ENCODE data around the gene STX1B.

Gene STX1B

GRCh38 chr16:30966033-30966619 lies 44.3 kb downstream of the STX1B start:
- Histone ChIP-seq H3K27me3 (replicated peaks; ENCODE audit: control insufficient read depth, insufficient read depth, low read length, poor library complexity, severe bottlenecking) (no peaks in the 10 kb centered on the region), H3K9me3 (ENCODE audit: control insufficient read depth, low read length) (no peaks in the 10 kb centered on the region), H3K27ac (ENCODE audit: insufficient read depth, low read length, poor library complexity, severe bottlenecking) (no peak overlapping the region), H3K4me1 (ENCODE audit: control insufficient read depth, insufficient read depth, low read length, poor library complexity, severe bottlenecking) (no peaks in the 10 kb centered on the region), H3K36me3 (ENCODE audit: control insufficient read depth, insufficient read depth, low read length) (peaks cover 75% of the 10 kb centered on the region), H3K4me3 (ENCODE audit: insufficient read depth, low read depth, low read length, poor library complexity, severe bottlenecking) (no peak overlapping the region)
- DNase-seq: no peak

- peaks cover 75% of the 10 kb centered on the region for H3K36me3 ChIP-seq (ENCODE audit: control insufficient read depth, insufficient read depth, low read length)
Observed at GRCh38 chr16:30965436-30965835, 45.0 kb downstream of the STX1B start.

GRCh38 chr16:30964574-30965226 lies 45.7 kb downstream of the STX1B start:
- Histone ChIP-seq H3K27ac (ENCODE audit: insufficient read depth, low read length, poor library complexity, severe bottlenecking) (no peak overlapping the region), H3K4me3 (ENCODE audit: insufficient read depth, low read depth, low read length, poor library complexity, severe bottlenecking) (no peak overlapping the region), H3K4me1 (ENCODE audit: control insufficient read depth, insufficient read depth, low read length, poor library complexity, severe bottlenecking) (no peaks in the 10 kb centered on the region), H3K9me3 (ENCODE audit: control insufficient read depth, low read length) (no peaks in the 10 kb centered on the region), H3K27me3 (replicated peaks; ENCODE audit: control insufficient read depth, insufficient read depth, low read length, poor library complexity, severe bottlenecking) (no peaks in the 10 kb centered on the region), H3K36me3 (ENCODE audit: control insufficient read depth, insufficient read depth, low read length) (peaks cover 78% of the 10 kb centered on the region)
- DNase-seq: no peak

More at GRCh38 chr16:30965436-30965835, 45.0 kb downstream of the STX1B start:
- no peaks in the 10 kb centered on the region for H3K4me1 ChIP-seq (ENCODE audit: control insufficient read depth, insufficient read depth, low read length, poor library complexity, severe bottlenecking)
- no peaks in the 10 kb centered on the region for H3K9me3 ChIP-seq (ENCODE audit: control insufficient read depth, low read length)
- H3K27ac ChIP-seq (ENCODE audit: insufficient read depth, low read length, poor library complexity, severe bottlenecking): no peak overlapping the region
- DNase-seq: no peak
- H3K4me3 ChIP-seq (ENCODE audit: insufficient read depth, low read depth, low read length, poor library complexity, severe bottlenecking): no peak overlapping the region
- H3K27me3 ChIP-seq (replicated peaks; ENCODE audit: control insufficient read depth, insufficient read depth, low read length, poor library complexity, severe bottlenecking): no peaks in the 10 kb centered on the region

- H3K4me3 ChIP-seq (ENCODE audit: insufficient read depth, low read depth, low read length, poor library complexity, severe bottlenecking): no peak overlapping the region
- no peak overlapping the region for H3K27ac ChIP-seq (ENCODE audit: insufficient read depth, low read length, poor library complexity, severe bottlenecking)
- no peaks in the 10 kb centered on the region for H3K9me3 ChIP-seq (ENCODE audit: control insufficient read depth, low read length)
- H3K36me3 ChIP-seq (ENCODE audit: control insufficient read depth, insufficient read depth, low read length): peaks cover 76% of the 10 kb centered on the region
- no peaks in the 10 kb centered on the region for H3K27me3 ChIP-seq (replicated peaks; ENCODE audit: control insufficient read depth, insufficient read depth, low read length, poor library complexity, severe bottlenecking)
- DNase-seq: no peak
- peaks cover 2% of the 10 kb centered on the region for H3K4me1 ChIP-seq (ENCODE audit: control insufficient read depth, insufficient read depth, low read length, poor library complexity, severe bottlenecking)
Observed at GRCh38 chr16:30963925-30964511, 46.4 kb downstream of the STX1B start.

- DNase-seq: no peak
- Histone ChIP-seq H3K36me3 (ENCODE audit: control insufficient read depth, insufficient read depth, low read length) (peaks cover 66% of the 10 kb centered on the region), H3K4me1 (ENCODE audit: control insufficient read depth, insufficient read depth, low read length, poor library complexity, severe bottlenecking) (peaks cover 16% of the 10 kb centered on the region), H3K9me3 (ENCODE audit: control insufficient read depth, low read length) (no peaks in the 10 kb centered on the region), H3K27ac (ENCODE audit: insufficient read depth, low read length, poor library complexity, severe bottlenecking) (no peak overlapping the region), H3K4me3 (ENCODE audit: insufficient read depth, low read depth, low read length, poor library complexity, severe bottlenecking) (no peak overlapping the region), H3K27me3 (replicated peaks; ENCODE audit: control insufficient read depth, insufficient read depth, low read length, poor library complexity, severe bottlenecking) (no peaks in the 10 kb centered on the region)
Observed at GRCh38 chr16:30961384-30961783, 49.1 kb downstream of the STX1B start.

GRCh38 chr16:30958175-30959079 lies 52.0 kb downstream of the STX1B start:
- no peaks in the 10 kb centered on the region for H3K27me3 ChIP-seq (replicated peaks; ENCODE audit: control insufficient read depth, insufficient read depth, low read length, poor library complexity, severe bottlenecking)
- H3K9me3 ChIP-seq (ENCODE audit: control insufficient read depth, low read length): no peaks in the 10 kb centered on the region
- peak overlapping the region; percentile 98 for H3K4me3 ChIP-seq (ENCODE audit: insufficient read depth, low read depth, low read length, poor library complexity, severe bottlenecking)
- H3K36me3 ChIP-seq (ENCODE audit: control insufficient read depth, insufficient read depth, low read length): peaks cover 41% of the 10 kb centered on the region
- H3K4me1 ChIP-seq (ENCODE audit: control insufficient read depth, insufficient read depth, low read length, poor library complexity, severe bottlenecking): peaks cover 21% of the 10 kb centered on the region
- DNase-seq: no peak
- H3K27ac ChIP-seq (ENCODE audit: insufficient read depth, low read length, poor library complexity, severe bottlenecking): peak overlapping the region; percentile 98

GRCh38 chr16:30957456-30958174 lies 52.8 kb downstream of the STX1B start, which contains the start of gene SETD1A:
Gene SETD1A, plus strand, starts transcription at chr16:30957754. Its CDS starts 978 bp downstream, at chr16:30958732.
- peak within 1 kb of the TSS; percentile 98 for H3K4me3 ChIP-seq (ENCODE audit: insufficient read depth, low read depth, low read length, poor library complexity, severe bottlenecking)
- peaks cover 34% of the 10 kb centered on the region for H3K36me3 ChIP-seq (ENCODE audit: control insufficient read depth, insufficient read depth, low read length)
- H3K27me3 ChIP-seq (replicated peaks; ENCODE audit: control insufficient read depth, insufficient read depth, low read length, poor library complexity, severe bottlenecking): no peaks in the 10 kb centered on the region
- no peaks in the 10 kb centered on the region for H3K9me3 ChIP-seq (ENCODE audit: control insufficient read depth, low read length)
- peaks cover 22% of the 10 kb centered on the region for H3K4me1 ChIP-seq (ENCODE audit: control insufficient read depth, insufficient read depth, low read length, poor library complexity, severe bottlenecking)
- peak; percentile 91 to 95 (median 93) for DNase-seq
- peak within 1 kb of the TSS; percentile 98 for H3K27ac ChIP-seq (ENCODE audit: insufficient read depth, low read length, poor library complexity, severe bottlenecking)

GRCh38 chr16:30956601-30957455 lies 53.6 kb downstream of the STX1B start:
- Histone ChIP-seq H3K4me1 (ENCODE audit: control insufficient read depth, insufficient read depth, low read length, poor library complexity, severe bottlenecking) (peaks cover 22% of the 10 kb centered on the region), H3K27ac (ENCODE audit: insufficient read depth, low read length, poor library complexity, severe bottlenecking) (peak overlapping the region; percentile 98), H3K4me3 (ENCODE audit: insufficient read depth, low read depth, low read length, poor library complexity, severe bottlenecking) (peak overlapping the region; percentile 98), H3K27me3 (replicated peaks; ENCODE audit: control insufficient read depth, insufficient read depth, low read length, poor library complexity, severe bottlenecking) (no peaks in the 10 kb centered on the region), H3K9me3 (ENCODE audit: control insufficient read depth, low read length) (no peaks in the 10 kb centered on the region), H3K36me3 (ENCODE audit: control insufficient read depth, insufficient read depth, low read length) (peaks cover 26% of the 10 kb centered on the region)
- peak; percentile 78 to 81 (median 80) for DNase-seq

- Histone ChIP-seq H3K4me1 (ENCODE audit: control insufficient read depth, insufficient read depth, low read length, poor library complexity, severe bottlenecking) (peaks cover 32% of the 10 kb centered on the region), H3K36me3 (ENCODE audit: control insufficient read depth, insufficient read depth, low read length) (peaks cover 7% of the 10 kb centered on the region)
Observed at GRCh38 chr16:30954993-30955392, 55.4 kb downstream of the STX1B start.

More at GRCh38 chr16:30954993-30955392, 55.4 kb downstream of the STX1B start:
- DNase-seq: no peak
- no peaks in the 10 kb centered on the region for H3K27me3 ChIP-seq (replicated peaks; ENCODE audit: control insufficient read depth, insufficient read depth, low read length, poor library complexity, severe bottlenecking)
- no peaks in the 10 kb centered on the region for H3K9me3 ChIP-seq (ENCODE audit: control insufficient read depth, low read length)
- no peak overlapping the region for H3K27ac ChIP-seq (ENCODE audit: insufficient read depth, low read length, poor library complexity, severe bottlenecking)
- no peak overlapping the region for H3K4me3 ChIP-seq (ENCODE audit: insufficient read depth, low read depth, low read length, poor library complexity, severe bottlenecking)

Measured in effector memory CD4-positive, alpha-beta T cell (primary cell).